SK-N-SH treated with all-trans-retinoic acid at 6 μM for 48 hours (cell line): ENCODE results near the gene ADRA1B.

Experiments used
- ATAC-seq: fragments of 200-7000 bp; cut with Tn5 transposase; 3 replicates; pipeline ENCODE4 v1.9.1; 2020; ENCODE audit warnings: mild to moderate bottlenecking, moderate library complexity
- ARNTL ChIP-seq: fragments of 450-650 bp; formaldehyde crosslinking; IDR thresholded peaks from 2 replicates; pipeline ENCODE4 v1.5.0; 2020; ENCODE audit warnings: low read depth, mild to moderate bottlenecking, moderate library complexity, borderline replicate concordance
- BACH2 ChIP-seq: fragments of 250-450 bp; sonication (Bioruptor Pico); IDR thresholded peaks from 2 replicates; pipeline ENCODE4 v1.9.0; 2021; ENCODE audit warnings: mild to moderate bottlenecking, borderline replicate concordance
- CREB5 ChIP-seq: fragments of 250-450 bp; sonication (Bioruptor Pico); IDR thresholded peaks from 2 replicates; pipeline ENCODE4 v1.5.1; 2020; ENCODE audit warnings: low read depth, mild to moderate bottlenecking, moderate library complexity
- CSDC2 ChIP-seq: fragments of 250-450 bp; sonication (Bioruptor Pico); IDR thresholded peaks from 2 replicates; pipeline ENCODE4 v1.5.0; 2020; ENCODE audit warnings: mild to moderate bottlenecking, moderate library complexity
- CSRNP3 ChIP-seq: fragments of 250-450 bp; sonication (Bioruptor Pico); IDR thresholded peaks from 2 replicates; pipeline ENCODE4 v1.5.1; 2021; ENCODE audit warnings: mild to moderate bottlenecking, moderate library complexity
- ESRRG ChIP-seq: fragments of 250-450 bp; sonication (Bioruptor Pico); IDR thresholded peaks from 2 replicates; pipeline ENCODE4 v1.6.1; 2021; ENCODE audit warnings: mild to moderate bottlenecking
- GLIS3 ChIP-seq: fragments of 250-450 bp; sonication (Bioruptor Pico); IDR thresholded peaks from 2 replicates; pipeline ENCODE4 v1.5.0; 2020; ENCODE audit warnings: mild to moderate bottlenecking, moderate library complexity
- ISL1 ChIP-seq: fragments of 250-450 bp; sonication (Bioruptor Pico); IDR thresholded peaks from 2 replicates; pipeline ENCODE4 v2.1.2; 2022; ENCODE audit warnings: mild to moderate bottlenecking, moderate library complexity
- OSR1 ChIP-seq: fragments of 250-450 bp; sonication (Bioruptor Pico); IDR thresholded peaks from 2 replicates; pipeline ENCODE4 v1.8.0; 2022; ENCODE audit warnings: moderate library complexity, mild to moderate bottlenecking, inconsistent platforms
- PATZ1 ChIP-seq: fragments of 250-450 bp; sonication (Bioruptor Pico); IDR thresholded peaks from 2 replicates; pipeline ENCODE4 v1.8.0; 2020; ENCODE audit warnings: mild to moderate bottlenecking, moderate library complexity, borderline replicate concordance
- POU6F1 ChIP-seq: fragments of 250-450 bp; sonication (Bioruptor Pico); IDR thresholded peaks from 2 replicates; pipeline ENCODE4 v1.8.0; 2021; ENCODE audit warnings: low read depth, mild to moderate bottlenecking, moderate library complexity, borderline replicate concordance
- RARB ChIP-seq: fragments of 250-450 bp; sonication (Bioruptor Pico); IDR thresholded peaks from 2 replicates; pipeline ENCODE4 v1.8.0; 2021; ENCODE audit warnings: mild to moderate bottlenecking, moderate library complexity
- SNAI2 ChIP-seq: fragments of 250-450 bp; sonication (Bioruptor Pico); IDR thresholded peaks from 2 replicates; pipeline ENCODE4 v1.5.0; 2020; ENCODE audit warnings: mild to moderate bottlenecking, moderate library complexity
- TCF4 ChIP-seq: fragments of 250-450 bp; sonication (Bioruptor Pico); IDR thresholded peaks from 2 replicates; pipeline ENCODE4 v1.8.0; 2021; ENCODE audit warnings: mild to moderate bottlenecking, moderate library complexity, borderline replicate concordance
- TOX ChIP-seq: fragments of 250-450 bp; sonication (Bioruptor Pico); IDR thresholded peaks from 2 replicates; pipeline ENCODE4 v1.8.0; 2021; ENCODE audit warnings: mild to moderate bottlenecking, moderate library complexity, borderline replicate concordance
- TSHZ2 ChIP-seq: fragments of 250-450 bp; sonication (Bioruptor Pico); IDR thresholded peaks from 2 replicates; pipeline ENCODE4 v1.5.0; 2020; ENCODE audit warnings: mild to moderate bottlenecking, moderate library complexity
- ZC3H10 ChIP-seq: fragments of 250-450 bp; sonication (Bioruptor Pico); IDR thresholded peaks from 2 replicates; pipeline ENCODE4 v1.5.1; 2021; ENCODE audit warnings: mild to moderate bottlenecking, moderate library complexity
- ZFP3 ChIP-seq: fragments of 250-450 bp; sonication (Bioruptor Pico); IDR thresholded peaks from 2 replicates; pipeline ENCODE4 v1.5.0; 2020; ENCODE audit warnings: mild to moderate bottlenecking, moderate library complexity
- ZFP30 ChIP-seq: fragments of 450-650 bp; formaldehyde crosslinking; IDR thresholded peaks from 2 replicates; pipeline ENCODE4 v1.5.0; 2022; ENCODE audit warnings: mild to moderate bottlenecking, moderate library complexity
- ZNF565 ChIP-seq: fragments of 450-650 bp; formaldehyde crosslinking; conservative IDR thresholded peaks from 2 replicates; pipeline ENCODE4 v1.5.0; 2020; ENCODE audit warnings: low read depth, mild to moderate bottlenecking, moderate library complexity
- ZNF70 ChIP-seq: fragments of 450-650 bp; formaldehyde crosslinking; IDR thresholded peaks from 2 replicates; pipeline ENCODE4 v1.5.0; 2020; ENCODE audit warnings: mild to moderate bottlenecking, moderate library complexity
- ZNF8 ChIP-seq: fragments of 450-650 bp; formaldehyde crosslinking; IDR thresholded peaks from 2 replicates; pipeline ENCODE4 v1.5.0; 2020; ENCODE audit warnings: mild to moderate bottlenecking, moderate library complexity

Gene ADRA1B

GRCh38 chr5:159995907-159996306, 79.6 kb downstream of the ADRA1B start:
- TF ChIP-seq ZNF70 (CRISPR knock-in tag) (no peak), ZC3H10 (no peak), ARNTL (no peak), ZFP3 (no peak), PATZ1 (CRISPR knock-in tag) (no peak), RARB (CRISPR knock-in tag) (no peak), BACH2 (CRISPR knock-in tag) (no peak), SNAI2 (CRISPR knock-in tag) (no peak), CREB5 (CRISPR knock-in tag) (no peak), CSDC2 (CRISPR knock-in tag) (no peak), CSRNP3 (CRISPR knock-in tag) (no peak), POU6F1 (CRISPR knock-in tag) (no peak), ZFP30 (CRISPR knock-in tag) (no peak), OSR1 (CRISPR knock-in tag) (no peak), GLIS3 (CRISPR knock-in tag) (no peak), ZNF565 (CRISPR knock-in tag) (no peak), TOX (no peak), TSHZ2 (CRISPR knock-in tag) (no peak)
- no peak for ATAC-seq

GRCh38 chr5:160001457-160001856, 85.2 kb downstream of the ADRA1B start:
- ATAC-seq = no peak
- TF ChIP-seq SNAI2 (CRISPR knock-in tag) (no peak), ISL1 (CRISPR knock-in tag) (no peak), TSHZ2 (CRISPR knock-in tag) (no peak), POU6F1 (CRISPR knock-in tag) (no peak), OSR1 (CRISPR knock-in tag) (no peak), ZFP3 (no peak), CSRNP3 (CRISPR knock-in tag) (no peak), CREB5 (CRISPR knock-in tag) (no peak), BACH2 (CRISPR knock-in tag) (no peak), CSDC2 (CRISPR knock-in tag) (no peak), TOX (no peak), ZNF70 (CRISPR knock-in tag) (no peak), ESRRG (no peak), ZC3H10 (no peak), GLIS3 (CRISPR knock-in tag) (no peak), ZNF565 (CRISPR knock-in tag) (no peak), ZNF8 (CRISPR knock-in tag) (no peak), TCF4 (CRISPR knock-in tag) (no peak)
